ENCODE measurements around the gene IRX1. TPM values are rescaled to one million over a fixed set of nuclear protein-coding genes. Genes with fewer than 3 reads are reported as not detected.

Gene IRX1
- total RNA-seq, 1 donor from 2014 or later = 0.16 TPM

- no peaks in the 10 kb centered on the region for H3K36me3 ChIP-seq
- H3K27me3 ChIP-seq (ENCODE audit: low read depth) = peaks cover 99% of the 10 kb centered on the region
- intact Hi-C loops (cut with micrococcal nuclease) = no loop called here
- peak overlapping the region; percentile 51 for H3K4me3 ChIP-seq
- H3K27ac ChIP-seq (replicated peaks) = no peak overlapping the region
- H3K9me3 ChIP-seq (replicated peaks) = no peaks in the 10 kb centered on the region
- peaks cover 39% of the 10 kb centered on the region for H3K4me1 ChIP-seq
- DNase-seq = peak; percentile 45
- TF ChIP-seq CTCF (IDR thresholded peaks at IDR 0.05; ENCODE audit: borderline replicate concordance) = peak; percentile 73
Observed at GRCh38 chr5:3602785-3603502, 7.3 kb downstream of the IRX1 start.

GRCh38 chr5:3604501-3604900 lies 8.9 kb downstream of the IRX1 start:
- H3K4me3 ChIP-seq = no peak overlapping the region
- no peaks in the 10 kb centered on the region for H3K36me3 ChIP-seq
- no peak for DNase-seq
- intact Hi-C loops (cut with micrococcal nuclease) = no loop called here
- no peak overlapping the region for H3K27ac ChIP-seq (replicated peaks)
- peaks cover 99% of the 10 kb centered on the region for H3K27me3 ChIP-seq (ENCODE audit: low read depth)
- H3K4me1 ChIP-seq = peaks cover 39% of the 10 kb centered on the region
- no peak for TF ChIP-seq CTCF (IDR thresholded peaks at IDR 0.05; ENCODE audit: borderline replicate concordance)
- H3K9me3 ChIP-seq (replicated peaks) = no peaks in the 10 kb centered on the region

GRCh38 chr5:3605298-3606010 lies 9.8 kb downstream of the IRX1 start:
- no peaks in the 10 kb centered on the region for H3K9me3 ChIP-seq (replicated peaks)
- no peak for DNase-seq
- peaks cover 99% of the 10 kb centered on the region for H3K27me3 ChIP-seq (ENCODE audit: low read depth)
- intact Hi-C loops (cut with micrococcal nuclease) = no loop called here
- TF ChIP-seq CTCF (IDR thresholded peaks at IDR 0.05; ENCODE audit: borderline replicate concordance) = no peak
- no peak overlapping the region for H3K4me3 ChIP-seq
- H3K4me1 ChIP-seq = peaks cover 29% of the 10 kb centered on the region
- H3K36me3 ChIP-seq = no peaks in the 10 kb centered on the region
- H3K27ac ChIP-seq (replicated peaks) = no peak overlapping the region

- no peak for TF ChIP-seq CTCF (IDR thresholded peaks at IDR 0.05; ENCODE audit: borderline replicate concordance)
- no peak overlapping the region for H3K27ac ChIP-seq (replicated peaks)
- peak overlapping the region; percentile 23 for H3K4me3 ChIP-seq
- intact Hi-C loops (cut with micrococcal nuclease) = no loop called here
- peaks cover 21% of the 10 kb centered on the region for H3K4me1 ChIP-seq
- H3K27me3 ChIP-seq (ENCODE audit: low read depth) = peaks cover 99% of the 10 kb centered on the region
- DNase-seq = no peak
- H3K9me3 ChIP-seq (replicated peaks) = no peaks in the 10 kb centered on the region
- no peaks in the 10 kb centered on the region for H3K36me3 ChIP-seq
Observed at GRCh38 chr5:3606121-3606831, 10.6 kb downstream of the IRX1 start.

- no peak for TF ChIP-seq CTCF (IDR thresholded peaks at IDR 0.05; ENCODE audit: borderline replicate concordance)
- intact Hi-C loops (cut with micrococcal nuclease) = no loop called here
- no peaks in the 10 kb centered on the region for H3K36me3 ChIP-seq
- DNase-seq = no peak
- H3K27me3 ChIP-seq (ENCODE audit: low read depth) = peaks cover 94% of the 10 kb centered on the region
- H3K9me3 ChIP-seq (replicated peaks) = no peaks in the 10 kb centered on the region
- H3K4me3 ChIP-seq = no peak overlapping the region
- H3K27ac ChIP-seq (replicated peaks) = no peak overlapping the region
- peaks cover 9% of the 10 kb centered on the region for H3K4me1 ChIP-seq
Observed at GRCh38 chr5:3607541-3608181, 12.0 kb downstream of the IRX1 start.

All from left ventricle myocardium inferior (tissue), 1 donor.